ENCODE data around the gene NAIF1.
A peak's percentile ranks its signal among the peaks of the same experiment; 100 is the strongest.
"Not testable (repeated sequence)": the region's sequence is repeated elsewhere in the genome, so short reads cannot be mapped to it uniquely, and the experiment has no call there.

NAIF1 gene, protein sequence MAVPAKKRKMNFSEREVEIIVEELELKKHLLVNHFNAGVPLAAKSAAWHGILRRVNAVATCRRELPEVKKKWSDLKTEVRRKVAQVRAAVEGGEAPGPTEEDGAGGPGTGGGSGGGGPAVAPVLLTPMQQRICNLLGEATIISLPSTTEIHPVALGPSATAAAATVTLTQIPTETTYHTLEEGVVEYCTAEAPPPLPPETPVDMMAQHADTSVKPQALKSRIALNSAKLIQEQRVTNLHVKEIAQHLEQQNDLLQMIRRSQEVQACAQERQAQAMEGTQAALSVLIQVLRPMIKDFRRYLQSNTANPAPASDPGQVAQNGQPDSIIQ

DNA sequence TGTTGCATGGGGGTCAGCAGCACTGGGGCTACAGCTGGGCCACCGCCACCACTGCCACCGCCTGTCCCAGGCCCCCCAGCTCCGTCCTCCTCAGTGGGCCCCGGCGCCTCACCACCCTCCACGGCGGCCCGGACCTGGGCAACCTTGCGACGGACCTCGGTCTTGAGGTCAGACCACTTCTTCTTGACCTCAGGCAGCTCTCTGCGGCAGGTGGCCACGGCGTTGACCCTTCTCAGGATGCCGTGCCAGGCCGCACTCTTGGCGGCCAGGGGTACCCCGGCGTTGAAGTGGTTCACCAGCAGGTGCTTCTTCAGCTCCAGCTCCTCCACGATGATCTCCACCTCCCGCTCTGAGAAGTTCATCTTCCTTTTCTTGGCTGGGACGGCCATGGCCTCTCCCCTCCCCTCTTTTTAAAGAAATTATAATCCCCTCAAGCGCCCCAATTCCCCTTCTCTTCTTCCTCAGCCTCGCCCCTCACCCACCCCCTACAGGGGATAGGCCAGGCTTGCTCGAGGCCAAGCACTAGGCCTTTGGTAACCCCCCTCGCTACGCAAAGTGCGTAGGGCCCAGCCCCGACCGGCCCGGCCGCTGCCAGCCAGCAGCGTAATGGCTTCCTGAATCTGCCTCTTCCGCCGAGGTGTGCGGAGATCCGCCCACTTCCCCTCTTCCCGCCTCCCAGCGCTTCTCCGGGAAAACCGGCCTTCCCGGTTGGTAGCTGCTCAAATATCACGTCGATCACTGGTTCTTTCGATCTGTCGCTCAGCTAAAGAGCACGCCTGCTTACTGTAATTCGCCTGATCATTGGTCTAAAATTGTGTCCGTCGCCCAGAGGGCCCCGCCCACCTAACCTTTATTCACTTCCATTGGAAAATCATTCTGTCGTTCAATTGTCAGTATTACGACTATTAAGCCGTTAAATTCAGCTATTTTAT lies at the start of gene NAIF1:
Gene NAIF1, minus strand, starts transcription at position 608 of the 932 bp plus-strand sequence. Its CDS starts 219 bp downstream, at position 389.
- peak; percentile 93 to 97 (median 94) for DNase-seq (ENCODE audit: low read depth in 2 of 3, low spot score in 1 of 3)

DNA sequence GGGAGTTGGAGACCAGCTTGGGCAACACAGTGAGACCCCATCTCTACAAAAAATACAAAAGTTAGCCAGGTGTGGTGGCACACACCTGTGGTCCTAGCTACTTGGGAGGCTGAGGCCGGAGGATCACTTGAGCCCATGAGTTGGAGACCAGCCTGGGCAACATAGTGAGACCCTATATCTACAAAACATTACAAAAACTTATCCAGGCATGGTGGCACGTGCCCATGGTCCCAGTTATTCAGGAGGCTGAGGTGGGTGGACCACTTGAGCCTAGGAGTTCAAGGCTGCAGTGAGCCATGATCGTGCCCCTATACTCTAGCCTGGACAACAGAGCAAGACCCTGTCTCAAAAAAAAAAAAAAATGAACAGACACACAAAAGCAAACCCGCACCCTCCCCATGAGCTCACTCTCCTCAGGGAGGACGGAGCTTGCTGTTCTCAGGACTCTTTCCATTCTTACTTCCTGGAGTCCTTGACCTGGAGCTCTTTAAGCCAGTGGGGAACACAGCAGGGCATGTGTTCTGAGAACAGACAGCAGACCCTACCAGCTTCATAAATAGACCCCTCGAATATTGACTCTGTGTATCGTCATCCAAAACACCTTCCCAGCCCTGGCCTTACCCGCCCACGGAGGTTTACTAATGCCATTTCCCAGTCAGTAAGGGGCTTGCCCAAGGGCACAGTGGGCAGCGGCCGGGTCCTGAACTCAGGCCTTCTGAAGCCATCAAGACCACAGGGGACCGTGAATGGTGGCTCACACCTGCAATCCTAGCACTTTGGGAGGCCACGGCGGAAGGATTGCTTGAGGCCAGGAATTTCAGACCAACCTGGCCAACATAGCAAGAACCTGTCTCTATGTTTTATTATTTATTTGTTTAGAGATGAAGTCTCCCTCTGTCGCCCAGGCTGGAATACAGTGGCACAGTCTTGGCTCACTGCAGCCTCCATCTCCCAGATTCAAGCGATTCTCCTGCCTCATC lies 49.3 kb upstream of the NAIF1 start:
- no peak for DNase-seq (ENCODE audit: low read depth in 2 of 3, low spot score in 1 of 3)

DNA sequence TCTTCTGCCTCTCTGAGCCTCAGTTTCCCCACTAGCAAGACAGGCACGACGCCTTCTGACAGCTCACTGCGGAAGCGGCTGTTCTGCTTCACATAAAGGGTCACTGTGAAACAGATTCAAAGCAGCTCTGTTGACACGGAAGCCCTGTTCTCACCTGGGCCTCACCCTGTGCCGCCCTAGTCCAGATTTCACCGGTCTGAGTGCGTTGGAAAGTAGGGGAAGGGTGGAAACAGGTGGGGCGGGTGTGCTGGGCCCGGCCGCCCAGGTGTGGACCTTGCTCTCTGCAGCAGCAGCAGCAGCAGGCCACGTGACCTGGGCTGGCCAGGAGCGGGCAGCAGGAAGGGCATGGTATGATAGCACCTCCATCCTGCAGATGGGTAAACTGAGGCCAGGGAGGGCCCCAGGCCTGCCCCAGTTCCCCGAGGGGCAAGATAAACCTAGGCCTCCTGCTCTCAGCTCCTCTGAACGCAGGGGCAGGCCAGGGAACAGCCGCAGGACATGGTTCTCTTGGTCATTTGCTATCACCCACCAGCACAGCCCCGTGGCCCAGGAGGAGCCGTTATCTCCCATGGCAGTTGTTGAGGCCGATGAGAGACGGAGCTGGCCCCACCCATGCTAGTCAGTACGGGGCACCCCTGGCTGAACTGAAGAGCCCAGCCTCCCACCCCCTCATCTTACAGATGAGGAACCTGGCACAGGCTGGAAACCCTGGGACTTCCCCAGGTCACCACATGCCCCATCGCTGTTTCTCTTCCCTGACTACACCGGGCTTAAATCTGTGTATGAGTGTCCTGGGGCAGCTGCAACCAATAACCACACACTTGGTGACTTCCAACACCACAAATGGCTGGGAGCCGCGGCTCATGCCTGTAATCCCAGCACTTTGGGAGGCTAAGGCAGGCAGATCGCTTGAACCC lies 48.3 kb upstream of the NAIF1 start:
- no peak for DNase-seq (ENCODE audit: low read depth in 2 of 3, low spot score in 1 of 3)

DNA sequence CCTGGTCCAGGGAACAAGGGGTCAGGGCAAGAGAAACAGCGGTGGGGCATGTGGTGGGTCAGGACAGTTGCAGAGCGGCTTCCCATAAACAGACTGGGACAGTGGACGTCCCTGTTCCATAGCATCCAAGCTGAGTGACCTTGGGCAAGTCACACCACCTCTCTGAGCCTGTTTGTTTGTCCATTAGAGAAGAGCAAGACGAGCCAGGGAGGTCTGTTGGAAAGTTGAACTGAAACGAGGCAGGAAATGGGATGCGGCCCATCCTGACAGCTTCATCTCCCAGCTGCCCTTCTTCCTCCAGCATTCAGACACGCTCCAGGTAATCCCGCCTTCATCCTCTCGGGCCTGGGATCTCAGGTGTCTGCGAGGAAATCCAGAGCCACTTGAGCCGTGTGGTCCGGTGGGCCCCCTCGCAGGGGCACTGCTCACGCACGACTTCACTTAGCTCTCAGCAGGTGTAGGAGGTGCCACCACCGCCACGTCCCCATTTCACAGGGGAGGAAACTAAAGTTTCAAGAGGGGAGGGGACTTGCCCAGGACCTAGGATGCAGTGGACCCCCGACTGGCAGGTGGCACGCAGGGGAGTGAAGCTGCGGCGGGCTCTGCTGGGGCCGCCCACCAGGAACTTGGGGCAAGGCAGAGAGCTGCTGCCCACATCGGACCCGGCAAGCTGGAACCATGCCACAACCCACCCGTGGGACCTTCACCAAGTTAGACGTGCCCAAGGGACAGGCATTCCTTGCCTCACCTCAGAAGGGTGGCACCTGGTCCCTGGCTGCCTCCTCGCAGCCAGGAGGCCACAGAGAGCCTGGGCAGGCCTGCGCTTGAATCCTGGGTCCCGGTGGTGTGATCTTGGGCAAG lies 47.4 kb upstream of the NAIF1 start:
- DNase-seq (ENCODE audit: low read depth in 2 of 3, low spot score in 1 of 3), result no peak

DNA sequence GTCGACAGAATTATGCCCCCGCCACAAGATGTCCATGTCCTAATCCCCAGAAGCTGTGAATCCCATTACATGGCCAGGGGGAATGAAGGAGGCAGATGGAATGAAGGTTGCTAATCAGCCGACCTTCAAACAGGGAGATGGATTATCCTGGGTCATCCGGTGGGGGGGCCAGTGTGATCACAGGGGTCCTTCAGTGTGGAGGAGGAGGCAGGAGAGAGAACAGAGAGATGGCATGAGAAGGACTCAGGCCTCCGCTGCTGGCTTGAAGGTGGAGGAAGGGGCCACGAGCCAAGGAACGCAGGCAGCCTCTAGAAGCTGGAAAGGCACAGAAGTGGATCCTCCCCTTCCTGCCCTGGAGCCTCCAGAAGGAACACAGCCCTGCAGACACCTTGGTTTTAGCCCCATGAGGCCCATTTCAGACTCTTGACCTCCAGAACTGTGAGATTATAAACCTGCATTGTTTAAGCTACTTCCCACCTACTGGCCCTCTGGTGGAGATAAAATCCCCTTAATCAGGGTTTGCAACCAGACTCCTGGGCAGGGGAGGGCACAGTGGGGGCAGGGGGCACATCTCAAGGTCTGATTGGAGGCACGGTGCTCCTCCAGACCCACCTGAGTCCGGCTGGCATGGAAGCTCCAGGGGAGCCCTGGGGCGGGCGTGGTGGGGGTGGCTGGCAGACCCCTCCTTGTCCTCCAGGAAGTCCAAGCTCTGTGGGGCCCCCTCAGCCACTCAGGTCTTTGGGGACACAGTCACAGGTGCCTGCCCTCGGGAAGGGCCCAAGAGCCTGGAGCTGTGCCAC lies 46.6 kb upstream of the NAIF1 start:
- no peak for DNase-seq (ENCODE audit: low read depth in 2 of 3, low spot score in 1 of 3)

DNA sequence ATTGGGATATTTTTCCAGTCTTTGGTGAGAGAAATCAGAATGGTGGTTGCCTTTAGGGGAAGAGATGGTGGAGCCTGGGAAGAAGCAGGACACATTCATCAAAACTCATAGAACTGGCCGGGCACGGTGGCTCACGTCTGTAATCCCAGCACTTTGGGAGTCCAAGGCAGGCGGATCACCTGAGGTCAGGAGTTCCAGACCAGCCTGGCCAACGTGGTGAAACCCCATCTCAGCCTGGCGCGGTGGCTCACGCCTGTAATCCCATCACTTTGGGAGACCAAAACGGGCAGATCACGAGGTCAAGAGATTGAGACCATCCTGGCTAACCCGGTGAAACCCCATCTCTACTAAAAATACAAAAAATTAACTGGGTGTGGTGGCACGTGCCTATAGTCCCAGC lies 44.6 kb upstream of the NAIF1 start:
- DNase-seq (ENCODE audit: low read depth in 2 of 3, low spot score in 1 of 3), result not testable (repeated sequence)

DNA sequence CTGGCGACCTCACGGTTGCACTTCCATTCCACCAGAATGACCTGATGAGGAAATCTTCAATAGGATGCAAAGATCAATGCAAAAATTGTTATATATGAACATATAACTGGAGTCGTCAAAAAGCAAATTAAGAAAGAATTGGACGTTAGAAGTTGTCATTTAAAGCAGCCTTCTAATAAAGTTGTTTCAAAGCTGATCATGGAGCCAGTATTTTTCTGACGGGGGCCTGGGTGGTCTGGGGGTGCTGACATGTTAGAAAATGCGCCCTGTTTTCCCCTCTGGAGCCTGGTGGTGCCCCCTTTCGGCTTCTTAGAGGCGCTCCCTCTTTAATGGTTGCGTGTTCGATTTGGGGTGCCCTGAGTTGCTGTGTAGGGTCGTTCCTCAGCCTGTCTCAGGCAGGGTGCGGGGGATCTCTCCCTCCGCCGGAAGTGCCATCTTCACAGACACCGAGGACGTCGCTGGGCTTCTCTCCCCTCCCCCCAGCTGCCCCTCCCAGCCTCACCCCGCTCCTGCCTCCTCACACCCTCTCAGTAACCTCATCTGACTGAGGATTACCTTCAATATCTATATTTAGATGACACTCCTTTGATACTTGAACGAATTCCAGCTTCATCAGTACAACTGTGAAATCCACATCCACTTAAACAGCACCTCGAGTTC lies 42.1 kb upstream of the NAIF1 start:
- DNase-seq (ENCODE audit: low read depth in 2 of 3, low spot score in 1 of 3), result no peak

DNA sequence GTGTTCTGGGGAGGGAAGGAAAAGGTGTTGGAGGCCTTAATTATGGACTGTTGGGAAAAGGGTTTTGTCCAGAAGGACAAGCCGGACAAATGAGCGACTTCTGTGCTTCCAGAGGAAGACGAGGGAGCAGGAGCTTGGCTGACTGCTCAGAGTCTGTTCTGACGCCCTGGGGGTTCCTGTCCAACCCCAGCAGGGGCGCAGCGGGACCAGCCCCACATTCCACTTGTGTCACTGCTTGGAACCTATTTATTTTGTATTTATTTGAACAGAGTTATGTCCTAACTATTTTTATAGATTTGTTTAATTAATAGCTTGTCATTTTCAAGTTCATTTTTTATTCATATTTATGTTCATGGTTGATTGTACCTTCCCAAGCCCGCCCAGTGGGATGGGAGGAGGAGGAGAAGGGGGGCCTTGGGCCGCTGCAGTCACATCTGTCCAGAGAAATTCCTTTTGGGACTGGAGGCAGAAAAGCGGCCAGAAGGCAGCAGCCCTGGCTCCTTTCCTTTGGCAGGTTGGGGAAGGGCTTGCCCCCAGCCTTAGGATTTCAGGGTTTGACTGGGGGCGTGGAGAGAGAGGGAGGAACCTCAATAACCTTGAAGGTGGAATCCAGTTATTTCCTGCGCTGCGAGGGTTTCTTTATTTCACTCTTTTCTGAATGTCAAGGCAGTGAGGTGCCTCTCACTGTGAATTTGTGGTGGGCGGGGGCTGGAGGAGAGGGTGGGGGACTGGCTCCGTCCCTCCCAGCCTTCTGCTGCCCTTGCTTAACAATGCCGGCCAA lies 41.3 kb upstream of the NAIF1 start:
- no peak for DNase-seq (ENCODE audit: low read depth in 2 of 3, low spot score in 1 of 3)

DNA sequence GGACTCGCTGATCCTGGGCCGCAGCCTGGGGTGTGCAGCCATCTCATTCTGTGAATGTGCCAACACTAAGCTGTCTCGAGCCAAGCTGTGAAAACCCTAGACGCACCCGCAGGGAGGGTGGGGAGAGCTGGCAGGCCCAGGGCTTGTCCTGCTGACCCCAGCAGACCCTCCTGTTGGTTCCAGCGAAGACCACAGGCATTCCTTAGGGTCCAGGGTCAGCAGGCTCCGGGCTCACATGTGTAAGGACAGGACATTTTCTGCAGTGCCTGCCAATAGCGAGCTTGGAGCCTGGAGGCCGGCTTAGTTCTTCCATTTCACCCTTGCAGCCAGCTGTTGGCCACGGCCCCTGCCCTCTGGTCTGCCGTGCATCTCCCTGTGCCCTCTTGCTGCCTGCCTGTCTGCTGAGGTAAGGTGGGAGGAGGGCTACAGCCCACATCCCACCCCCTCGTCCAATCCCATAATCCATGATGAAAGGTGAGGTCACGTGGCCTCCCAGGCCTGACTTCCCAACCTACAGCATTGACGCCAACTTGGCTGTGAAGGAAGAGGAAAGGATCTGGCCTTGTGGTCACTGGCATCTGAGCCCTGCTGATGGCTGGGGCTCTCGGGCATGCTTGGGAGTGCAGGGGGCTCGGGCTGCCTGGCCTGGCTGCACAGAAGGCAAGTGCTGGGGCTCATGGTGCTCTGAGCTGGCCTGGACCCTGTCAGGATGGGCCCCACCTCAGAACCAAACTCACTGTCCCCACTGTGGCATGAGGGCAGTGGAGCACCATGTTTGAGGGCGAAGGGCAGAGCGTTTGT lies 40.5 kb upstream of the NAIF1 start:
- DNase-seq (ENCODE audit: low read depth in 2 of 3, low spot score in 1 of 3), result no peak

DNA sequence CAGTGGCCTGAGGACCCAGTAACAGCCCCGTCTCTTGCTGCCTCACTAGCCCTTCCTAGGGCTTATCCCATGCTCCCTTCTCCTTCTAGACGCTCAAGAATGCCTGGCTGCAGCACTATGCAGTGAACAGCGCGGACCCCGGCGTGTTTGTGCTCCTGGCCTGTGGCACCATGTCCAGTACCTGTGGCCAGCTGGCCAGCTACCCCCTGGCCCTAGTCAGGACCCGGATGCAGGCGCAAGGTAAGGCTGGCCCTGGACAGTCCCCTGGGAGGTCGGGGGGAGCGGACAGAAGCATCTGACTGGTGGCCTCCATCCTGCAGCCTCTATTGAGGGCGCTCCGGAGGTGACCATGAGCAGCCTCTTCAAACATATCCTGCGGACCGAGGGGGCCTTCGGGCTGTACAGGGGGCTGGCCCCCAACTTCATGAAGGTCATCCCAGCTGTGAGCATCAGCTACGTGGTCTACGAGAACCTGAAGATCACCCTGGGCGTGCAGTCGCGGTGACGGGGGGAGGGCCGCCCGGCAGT lies 39.9 kb upstream of the NAIF1 start:
- DNase-seq (ENCODE audit: low read depth in 2 of 3, low spot score in 1 of 3), result no peak

DNA sequence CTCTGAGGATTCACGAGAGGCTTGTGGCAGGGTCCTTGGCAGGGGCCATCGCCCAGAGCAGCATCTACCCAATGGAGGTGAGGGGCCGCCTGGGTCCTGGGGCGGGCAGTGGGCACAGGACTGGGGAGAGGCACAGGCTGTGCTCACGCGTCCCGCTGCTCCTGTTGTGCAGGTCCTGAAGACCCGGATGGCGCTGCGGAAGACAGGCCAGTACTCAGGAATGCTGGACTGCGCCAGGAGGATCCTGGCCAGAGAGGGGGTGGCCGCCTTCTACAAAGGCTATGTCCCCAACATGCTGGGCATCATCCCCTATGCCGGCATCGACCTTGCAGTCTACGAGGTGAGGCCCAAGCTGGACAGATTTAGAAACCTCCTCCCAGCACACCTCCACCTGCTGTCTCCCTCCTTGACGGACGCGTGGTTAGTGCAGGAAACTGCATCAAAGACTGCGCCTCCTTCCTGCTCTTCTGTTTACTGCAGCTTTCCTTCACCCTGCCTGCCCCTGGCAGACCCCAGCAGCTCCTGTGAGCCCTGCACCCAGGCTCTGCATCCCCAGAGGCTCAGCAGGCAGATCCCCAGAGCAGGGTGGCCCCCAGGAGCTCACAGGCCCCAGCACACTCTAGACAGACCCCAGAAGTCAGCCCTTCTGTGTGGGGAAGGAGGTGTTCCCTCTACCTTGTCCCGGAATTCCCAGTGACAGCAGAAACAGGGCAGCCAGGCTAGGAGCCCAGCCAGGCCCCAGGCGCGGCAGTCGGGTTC lies 39.2 kb upstream of the NAIF1 start:
- no peak for DNase-seq (ENCODE audit: low read depth in 2 of 3, low spot score in 1 of 3)

DNA sequence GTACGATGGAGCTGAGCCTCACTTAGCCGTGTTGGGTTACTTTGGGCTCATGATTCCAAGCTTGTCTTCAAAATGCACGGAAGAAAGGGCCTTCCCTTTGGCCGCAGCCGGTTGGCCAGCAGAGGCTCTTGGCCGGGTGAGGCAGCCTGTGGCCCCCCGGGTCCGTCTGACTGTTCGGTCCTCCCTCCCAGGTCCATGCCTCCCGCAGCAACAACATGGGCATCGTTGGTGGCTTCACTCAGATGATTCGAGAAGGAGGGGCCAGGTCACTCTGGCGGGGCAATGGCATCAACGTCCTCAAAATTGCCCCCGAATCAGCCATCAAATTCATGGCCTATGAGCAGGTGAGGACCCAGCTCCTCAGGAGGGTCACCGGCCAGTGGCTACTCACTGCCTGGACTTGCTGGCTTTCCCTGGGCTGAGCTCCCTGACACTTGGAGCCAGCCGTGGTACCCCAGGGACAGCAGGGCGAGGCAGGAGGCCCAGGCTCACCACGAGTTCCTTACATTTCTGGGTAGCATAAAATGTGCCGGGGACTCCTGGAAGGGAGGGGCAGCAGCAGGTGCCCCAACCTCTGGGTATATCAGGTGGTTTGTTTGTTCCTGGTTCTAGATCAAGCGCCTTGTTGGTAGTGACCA lies 38.5 kb upstream of the NAIF1 start:
- no peak for DNase-seq (ENCODE audit: low read depth in 2 of 3, low spot score in 1 of 3)

DNA sequence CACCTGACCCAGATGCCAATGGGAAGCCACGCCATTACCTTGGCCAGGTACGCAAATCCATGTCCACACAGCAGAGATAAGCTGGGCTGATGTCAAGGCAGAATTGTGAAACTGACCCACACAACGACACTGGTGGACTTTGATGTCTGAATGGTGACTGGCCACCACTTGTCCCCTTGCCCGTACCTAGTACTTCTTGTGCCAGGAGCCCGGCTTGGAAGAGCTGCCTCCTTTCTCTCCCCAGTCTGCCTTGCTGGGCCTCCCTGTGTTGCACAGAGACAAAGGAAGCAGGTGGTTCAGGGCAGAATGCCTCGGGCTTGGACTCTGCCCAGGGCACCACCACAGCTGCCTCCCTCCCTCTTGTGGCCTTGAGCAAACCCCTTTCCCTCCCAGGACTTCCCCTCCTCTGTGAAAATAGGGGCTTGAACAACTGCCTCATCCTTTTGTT lies 37.1 kb upstream of the NAIF1 start:
- DNase-seq (ENCODE audit: low read depth in 2 of 3, low spot score in 1 of 3), result no peak

DNA sequence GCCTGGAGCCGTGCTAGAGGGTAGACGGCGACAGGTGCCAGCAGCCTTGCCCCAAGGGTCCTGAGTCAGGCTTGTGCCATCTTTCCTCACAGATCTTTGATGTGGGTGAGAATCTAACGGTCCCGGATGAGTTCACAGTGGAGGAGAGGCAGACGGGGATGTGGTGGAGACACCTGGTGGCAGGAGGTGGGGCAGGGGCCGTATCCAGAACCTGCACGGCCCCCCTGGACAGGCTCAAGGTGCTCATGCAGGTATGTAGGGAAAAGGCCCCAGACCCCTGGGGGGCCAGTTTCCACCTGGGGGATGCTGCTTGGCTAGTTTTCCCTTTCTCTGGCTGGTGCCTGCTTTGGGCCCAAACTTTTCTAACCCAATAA lies 36.5 kb upstream of the NAIF1 start:
- no peak for DNase-seq (ENCODE audit: low read depth in 2 of 3, low spot score in 1 of 3)
